PFSK-1 (cell line): ENCODE results near the gene SLC5A8.

Experiments used
- FOXP2 ChIP-seq: optimal IDR thresholded peaks from 2 replicates; pipeline ENCODE3; 2011; ENCODE audit warnings: borderline replicate concordance, control low read depth, inconsistent platforms; ENCODE audit not compliant: insufficient read depth; ENCODE audit errors: extremely low read length, extremely low read depth
- POLR2AphosphoS5 ChIP-seq: IDR thresholded peaks from 2 replicates; pipeline ENCODE4 v1.6.1; 2012; ENCODE audit warnings: low read depth, mild to moderate bottlenecking, control low read depth, low read length, moderate library complexity
- SIN3A ChIP-seq: IDR thresholded peaks from 2 replicates; pipeline ENCODE4 v1.6.1; 2012; ENCODE audit warnings: mild to moderate bottlenecking, low read length, moderate library complexity, borderline replicate concordance; ENCODE audit not compliant: insufficient read depth
- TAF1 ChIP-seq: IDR thresholded peaks from 2 replicates; pipeline ENCODE4 v1.6.1; 2012; ENCODE audit warnings: low read length, control low read depth, borderline replicate concordance; ENCODE audit not compliant: insufficient read depth
- TF ChIP-seq, protein P1 (sequence below), 2 experiments: IDR thresholded peaks; 2 replicates each; pipeline versions ENCODE4 v1.6.1 to v1.8.0; 2011 to 2012; ENCODE audit warnings: low read depth in 2 of 2, low read length in 2 of 2, control low read depth in 1 of 2, inconsistent platforms in 1 of 2, mild to moderate bottlenecking in 1 of 2, moderate library complexity in 1 of 2; ENCODE audit not compliant: insufficient read depth in 1 of 2

The SLC5A8 gene

DNA sequence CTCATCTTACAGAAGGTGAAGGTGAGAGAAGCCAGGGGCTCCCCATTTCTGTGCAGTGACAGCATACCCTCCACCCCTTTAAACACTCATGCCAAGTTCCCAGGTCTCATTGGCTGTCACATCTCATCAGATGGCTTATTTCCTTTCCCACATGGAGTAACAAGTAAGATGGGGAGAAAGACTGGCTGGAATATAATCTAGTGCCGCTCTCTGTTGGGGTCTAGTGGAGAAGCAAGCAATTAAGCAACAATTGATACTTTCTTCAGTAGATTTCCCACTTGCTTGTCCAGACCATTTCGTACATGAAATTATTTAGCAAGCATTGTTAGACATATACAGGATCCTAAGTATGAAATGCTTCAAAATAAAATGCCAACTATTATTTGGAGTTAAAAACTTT is 92.2 kb downstream of the SLC5A8 start:
- TF ChIP-seq POLR2AphosphoS5 (no peak), SIN3A (no peak), TAF1 (no peak), FOXP2 (no peak)
- TF ChIP-seq, protein P1, sequence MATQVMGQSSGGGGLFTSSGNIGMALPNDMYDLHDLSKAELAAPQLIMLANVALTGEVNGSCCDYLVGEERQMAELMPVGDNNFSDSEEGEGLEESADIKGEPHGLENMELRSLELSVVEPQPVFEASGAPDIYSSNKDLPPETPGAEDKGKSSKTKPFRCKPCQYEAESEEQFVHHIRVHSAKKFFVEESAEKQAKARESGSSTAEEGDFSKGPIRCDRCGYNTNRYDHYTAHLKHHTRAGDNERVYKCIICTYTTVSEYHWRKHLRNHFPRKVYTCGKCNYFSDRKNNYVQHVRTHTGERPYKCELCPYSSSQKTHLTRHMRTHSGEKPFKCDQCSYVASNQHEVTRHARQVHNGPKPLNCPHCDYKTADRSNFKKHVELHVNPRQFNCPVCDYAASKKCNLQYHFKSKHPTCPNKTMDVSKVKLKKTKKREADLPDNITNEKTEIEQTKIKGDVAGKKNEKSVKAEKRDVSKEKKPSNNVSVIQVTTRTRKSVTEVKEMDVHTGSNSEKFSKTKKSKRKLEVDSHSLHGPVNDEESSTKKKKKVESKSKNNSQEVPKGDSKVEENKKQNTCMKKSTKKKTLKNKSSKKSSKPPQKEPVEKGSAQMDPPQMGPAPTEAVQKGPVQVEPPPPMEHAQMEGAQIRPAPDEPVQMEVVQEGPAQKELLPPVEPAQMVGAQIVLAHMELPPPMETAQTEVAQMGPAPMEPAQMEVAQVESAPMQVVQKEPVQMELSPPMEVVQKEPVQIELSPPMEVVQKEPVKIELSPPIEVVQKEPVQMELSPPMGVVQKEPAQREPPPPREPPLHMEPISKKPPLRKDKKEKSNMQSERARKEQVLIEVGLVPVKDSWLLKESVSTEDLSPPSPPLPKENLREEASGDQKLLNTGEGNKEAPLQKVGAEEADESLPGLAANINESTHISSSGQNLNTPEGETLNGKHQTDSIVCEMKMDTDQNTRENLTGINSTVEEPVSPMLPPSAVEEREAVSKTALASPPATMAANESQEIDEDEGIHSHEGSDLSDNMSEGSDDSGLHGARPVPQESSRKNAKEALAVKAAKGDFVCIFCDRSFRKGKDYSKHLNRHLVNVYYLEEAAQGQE (IDR thresholded peaks at IDR 0.05; ENCODE audit: insufficient read depth in 1 of 2, low read depth in 2 of 2, low read length in 2 of 2) = no peak

DNA sequence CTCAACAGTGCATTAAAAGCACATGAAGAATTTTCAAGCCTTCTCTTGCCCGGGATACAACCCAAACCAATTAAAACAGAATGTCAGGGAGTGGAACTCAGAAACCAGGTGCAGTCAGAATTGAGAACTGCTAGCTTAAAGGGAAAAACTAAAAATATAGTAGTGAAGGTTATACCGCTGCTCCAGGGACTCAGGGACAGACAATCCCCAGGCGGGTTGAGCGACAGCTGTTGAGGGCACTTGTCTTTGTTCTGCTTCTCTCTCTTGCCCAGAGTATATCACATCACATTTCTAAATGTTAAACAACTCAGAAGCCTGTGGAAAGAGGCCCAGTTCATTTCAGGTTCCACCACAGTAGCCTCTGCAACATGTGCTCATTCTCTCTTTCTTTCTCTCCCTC is 93.1 kb downstream of the SLC5A8 start:
- TF ChIP-seq, protein P1 (IDR thresholded peaks at IDR 0.05; ENCODE audit: insufficient read depth in 1 of 2, low read depth in 2 of 2, low read length in 2 of 2) = no peak
- TF ChIP-seq SIN3A (no peak), FOXP2 (no peak), TAF1 (no peak)

DNA sequence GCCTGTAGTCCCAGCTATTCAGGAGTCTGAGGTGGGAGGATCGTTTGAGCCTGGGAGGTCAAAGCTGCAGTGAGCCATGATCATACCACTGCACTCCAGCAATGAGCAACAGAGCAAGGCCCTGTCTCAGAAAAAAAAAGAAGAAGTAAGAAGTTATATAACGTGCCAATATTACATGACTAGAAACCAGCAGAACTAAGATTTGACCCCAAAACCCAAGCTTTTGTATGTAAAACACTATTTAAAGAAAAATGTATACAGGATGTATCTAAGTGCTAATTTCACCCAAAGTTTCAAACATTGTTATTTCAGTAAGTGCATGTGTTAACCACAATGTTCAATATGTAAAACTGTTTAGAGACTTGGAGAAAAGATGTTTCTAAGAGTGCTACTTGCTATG is 94.7 kb downstream of the SLC5A8 start:
- TF ChIP-seq POLR2AphosphoS5 (no peak), TAF1 (no peak), SIN3A (no peak), FOXP2 (no peak)
- TF ChIP-seq, protein P1 (IDR thresholded peaks at IDR 0.05; ENCODE audit: insufficient read depth in 1 of 2, low read depth in 2 of 2, low read length in 2 of 2) = no peak

DNA sequence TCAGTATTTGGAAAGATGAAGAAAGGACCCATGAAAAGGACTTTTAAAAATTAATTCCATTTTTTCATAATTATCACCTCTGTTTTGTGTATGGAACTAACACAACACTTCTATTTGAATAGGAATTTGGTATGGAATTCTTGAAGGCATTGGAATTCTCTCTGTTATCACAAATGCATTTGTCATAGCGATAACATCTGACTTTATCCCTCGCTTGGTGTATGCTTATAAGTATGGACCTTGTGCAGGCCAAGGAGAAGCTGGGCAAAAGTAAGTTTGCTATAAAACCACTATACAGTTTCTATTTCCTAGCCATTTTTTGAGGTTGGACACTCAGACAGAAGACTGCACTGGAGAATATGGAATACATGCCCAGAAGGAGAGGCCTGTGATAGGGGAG is 98.6 kb downstream of the SLC5A8 start:
- no peak for TF ChIP-seq FOXP2
- TF ChIP-seq, protein P1 (IDR thresholded peaks at IDR 0.05; ENCODE audit: insufficient read depth in 1 of 2, low read depth in 2 of 2, low read length in 2 of 2) = no peak
- TF ChIP-seq SIN3A = no peak
- no peak for TF ChIP-seq TAF1

GRCh38 chr12:101110866-101111265 is 99.2 kb downstream of the SLC5A8 start:
- TF ChIP-seq FOXP2 (no peak), SIN3A (no peak), TAF1 (no peak), POLR2AphosphoS5 (no peak)
- TF ChIP-seq, protein P1 (IDR thresholded peaks at IDR 0.05; ENCODE audit: insufficient read depth in 1 of 2, low read depth in 2 of 2, low read length in 2 of 2) = no peak
